ENCODE results near the gene MTFR1L. TPM values are rescaled to one million over a fixed set of nuclear protein-coding genes. Genes with fewer than 3 reads are reported as not detected.

MTFR1L gene
- total RNA-seq, 1 donor from 2014 or later = 34.6 TPM

DNA sequence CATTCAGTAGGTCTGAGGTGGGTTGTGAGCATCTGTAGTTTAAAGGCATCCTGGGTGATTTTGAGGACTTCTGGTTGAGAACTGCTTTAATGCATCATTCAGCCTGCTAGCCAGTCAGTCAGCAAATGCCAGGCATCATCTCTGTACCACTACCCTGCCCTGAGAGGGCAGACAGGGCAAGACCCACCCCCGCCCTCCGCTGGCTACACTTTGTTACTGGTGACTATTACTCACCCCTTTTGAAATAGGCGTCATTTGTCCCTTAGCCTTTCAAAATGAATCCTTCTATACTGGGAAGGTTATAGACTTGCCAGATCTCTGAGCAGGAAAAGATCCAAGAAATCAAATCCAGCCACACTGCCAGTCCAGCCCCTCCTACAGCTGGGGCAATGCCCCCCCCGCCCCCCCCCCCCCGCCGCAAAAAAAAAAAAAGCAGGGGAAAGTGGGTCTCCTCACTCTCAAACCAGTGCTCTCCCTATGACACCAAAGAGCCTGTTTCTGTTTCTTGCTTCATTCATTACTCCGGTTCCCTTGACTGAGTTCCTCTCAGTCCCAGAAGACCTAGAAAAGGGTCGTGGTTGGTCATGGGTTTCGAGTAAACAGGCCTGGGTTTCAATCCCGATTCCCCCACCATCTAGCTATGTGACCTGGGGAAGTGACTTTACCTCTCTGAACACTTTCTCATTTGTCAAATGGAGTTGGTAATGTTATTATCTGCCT is 15.3 kb upstream of the MTFR1L start:
- ATAC-seq (ENCODE audit: low read depth) (no peak), DNase-seq (no peak)
- no peaks in the 10 kb centered on the region for H3K9me3 Mint-ChIP-seq
- CTCF ChIA-PET = no interaction called here
- H3K4me1 Mint-ChIP-seq = peaks cover 23% of the 10 kb centered on the region
- no peak overlapping the region for H3K27ac Mint-ChIP-seq
- H3K27me3 Mint-ChIP-seq = no peaks in the 10 kb centered on the region
- POLR2A ChIA-PET = interaction anchor here (0.6 to 0.7 kb wide), 2 partner anchors 9 to 14 kb away, joined by 3 to 5 read pairs; no protein-coding TSS in a partner anchor
- TF ChIP-seq, protein P1, sequence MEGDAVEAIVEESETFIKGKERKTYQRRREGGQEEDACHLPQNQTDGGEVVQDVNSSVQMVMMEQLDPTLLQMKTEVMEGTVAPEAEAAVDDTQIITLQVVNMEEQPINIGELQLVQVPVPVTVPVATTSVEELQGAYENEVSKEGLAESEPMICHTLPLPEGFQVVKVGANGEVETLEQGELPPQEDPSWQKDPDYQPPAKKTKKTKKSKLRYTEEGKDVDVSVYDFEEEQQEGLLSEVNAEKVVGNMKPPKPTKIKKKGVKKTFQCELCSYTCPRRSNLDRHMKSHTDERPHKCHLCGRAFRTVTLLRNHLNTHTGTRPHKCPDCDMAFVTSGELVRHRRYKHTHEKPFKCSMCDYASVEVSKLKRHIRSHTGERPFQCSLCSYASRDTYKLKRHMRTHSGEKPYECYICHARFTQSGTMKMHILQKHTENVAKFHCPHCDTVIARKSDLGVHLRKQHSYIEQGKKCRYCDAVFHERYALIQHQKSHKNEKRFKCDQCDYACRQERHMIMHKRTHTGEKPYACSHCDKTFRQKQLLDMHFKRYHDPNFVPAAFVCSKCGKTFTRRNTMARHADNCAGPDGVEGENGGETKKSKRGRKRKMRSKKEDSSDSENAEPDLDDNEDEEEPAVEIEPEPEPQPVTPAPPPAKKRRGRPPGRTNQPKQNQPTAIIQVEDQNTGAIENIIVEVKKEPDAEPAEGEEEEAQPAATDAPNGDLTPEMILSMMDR (IDR thresholded peaks at IDR 0.05) = no peak
- H3K36me3 Mint-ChIP-seq (ENCODE audit: low read depth) = peaks cover 13% of the 10 kb centered on the region
- no peak overlapping the region for H3K4me3 Mint-ChIP-seq
- intact Hi-C loops (cut with micrococcal nuclease) = no loop called here

DNA sequence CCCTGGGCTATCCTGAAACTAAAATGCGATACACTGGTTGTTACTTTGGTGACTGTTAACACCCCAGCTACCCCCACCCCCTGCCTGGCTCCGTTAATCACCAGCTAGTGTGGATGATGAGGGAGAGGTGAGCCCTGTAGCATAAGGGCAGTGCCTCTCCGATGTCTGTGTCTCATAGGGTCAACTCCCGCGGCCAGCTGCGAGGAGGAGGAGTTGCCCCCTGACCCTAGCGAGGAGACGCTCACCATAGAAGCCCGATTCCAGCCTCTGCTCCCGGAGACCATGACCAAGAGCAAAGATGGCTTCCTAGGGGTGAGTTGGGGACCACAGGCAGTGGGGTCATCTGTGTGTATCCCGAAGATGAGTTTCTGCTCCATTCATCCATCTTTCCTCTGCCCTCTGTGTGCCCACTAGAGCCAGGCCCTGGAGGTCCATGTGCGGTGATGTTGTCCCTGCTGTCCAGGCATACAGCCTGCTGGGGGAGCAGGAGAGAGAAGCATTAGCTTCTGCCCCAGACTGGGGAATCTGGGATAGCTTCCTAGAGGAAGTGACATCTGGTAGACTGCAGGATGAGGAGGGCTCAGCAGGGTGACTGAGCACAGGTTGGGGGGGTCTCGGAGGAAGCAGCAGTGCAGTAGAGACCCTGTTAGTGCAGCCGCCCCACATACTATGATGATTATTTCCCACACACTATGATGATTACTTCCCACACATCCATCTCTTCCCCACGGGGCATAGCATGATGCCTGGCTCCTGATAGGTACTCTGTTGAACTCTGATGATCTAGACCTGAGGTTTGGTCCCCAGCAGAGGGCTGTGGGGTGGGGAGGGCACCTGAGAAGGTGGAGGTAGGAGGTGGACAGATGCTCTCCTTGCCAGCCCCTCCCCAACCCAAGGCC is 14.5 kb upstream of the MTFR1L start:
- no peak overlapping the region for H3K27ac Mint-ChIP-seq

DNA sequence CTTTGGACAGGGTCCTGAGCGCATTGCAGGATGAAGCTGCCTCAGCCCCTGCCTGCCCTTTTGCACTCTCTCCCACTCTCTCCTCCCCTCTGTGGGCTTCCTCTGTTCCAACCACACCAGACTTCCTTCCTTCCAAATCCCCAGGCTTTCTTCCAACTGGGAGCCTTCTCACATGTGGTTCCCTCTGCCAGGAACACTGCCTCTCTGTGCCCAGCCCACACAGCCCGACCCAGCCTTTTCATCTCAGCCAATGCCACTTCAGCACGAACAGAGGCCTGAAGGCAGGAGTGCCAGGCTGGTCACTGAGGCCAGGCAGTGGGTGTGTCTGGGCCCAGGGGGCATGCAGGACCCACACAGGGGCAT is 13.9 kb upstream of the MTFR1L start:
- intact Hi-C loops (cut with micrococcal nuclease) = no loop called here
- Mint-ChIP-seq H3K36me3 (ENCODE audit: low read depth) (peaks cover 14% of the 10 kb centered on the region), H3K9me3 (no peaks in the 10 kb centered on the region), H3K4me3 (no peak overlapping the region), H3K4me1 (peaks cover 27% of the 10 kb centered on the region), H3K27me3 (no peaks in the 10 kb centered on the region), H3K27ac (no peak overlapping the region)
- ATAC-seq (ENCODE audit: low read depth) = no peak
- TF ChIP-seq, protein P1 (IDR thresholded peaks at IDR 0.05) = no peak
- ChIA-PET CTCF (no interaction called here), POLR2A (no interaction called here)
- DNase-seq = no peak

More for the DNA sequence above, 14.5 kb upstream of the MTFR1L start:
- H3K9me3 Mint-ChIP-seq = no peaks in the 10 kb centered on the region
- ChIA-PET CTCF (no interaction called here), POLR2A (interaction anchor here (0.6 kb wide), 1 partner anchor 9 kb away, joined by 5 read pairs; no protein-coding TSS in a partner anchor)
- H3K4me1 Mint-ChIP-seq = peaks cover 26% of the 10 kb centered on the region
- H3K36me3 Mint-ChIP-seq (ENCODE audit: low read depth) = peaks cover 14% of the 10 kb centered on the region
- no peaks in the 10 kb centered on the region for H3K27me3 Mint-ChIP-seq
- no peak for DNase-seq
- TF ChIP-seq, protein P1 (IDR thresholded peaks at IDR 0.05) = no peak
- ATAC-seq (ENCODE audit: low read depth) = no peak
- intact Hi-C loops (cut with micrococcal nuclease) = no loop called here
- H3K4me3 Mint-ChIP-seq = no peak overlapping the region

DNA sequence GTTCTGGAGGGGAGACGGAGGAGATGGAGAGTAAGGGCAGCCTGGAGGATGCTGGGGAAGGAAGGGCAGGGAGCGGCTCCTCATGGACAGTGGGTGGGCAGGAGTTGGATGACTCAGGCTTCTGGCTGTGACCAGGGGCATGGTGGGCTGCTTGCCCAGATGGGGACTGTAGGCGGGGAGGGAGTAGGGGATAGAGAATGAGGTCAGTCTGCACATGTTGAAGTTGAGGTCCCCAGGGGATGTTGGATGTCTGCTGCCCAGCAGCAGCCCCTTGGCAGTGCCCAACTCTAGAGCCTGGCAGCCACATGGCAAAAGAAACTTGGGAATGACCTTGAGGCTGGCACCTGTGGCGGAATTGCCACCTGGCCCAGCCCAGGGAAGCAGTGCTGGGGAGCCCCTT is 13.3 kb upstream of the MTFR1L start:
- Mint-ChIP-seq H3K27me3 (no peaks in the 10 kb centered on the region), H3K4me1 (peaks cover 27% of the 10 kb centered on the region), H3K9me3 (no peaks in the 10 kb centered on the region), H3K36me3 (ENCODE audit: low read depth) (peaks cover 14% of the 10 kb centered on the region), H3K27ac (no peak overlapping the region), H3K4me3 (no peak overlapping the region)
- DNase-seq = no peak
- POLR2A ChIA-PET = interaction anchor here (0.7 kb wide), 1 partner anchor 1851 kb away, joined by 6 read pairs; no protein-coding TSS in a partner anchor
- TF ChIP-seq, protein P1 (IDR thresholded peaks at IDR 0.05) = no peak
- ATAC-seq (ENCODE audit: low read depth) = no peak
- intact Hi-C loops (cut with micrococcal nuclease) = no loop called here
- CTCF ChIA-PET = no interaction called here
